22Rv1 (cell line): ENCODE results near the gene ALOX12B.

Experiments used
- ZFX ChIP-seq: fragments of 450-650 bp; IDR thresholded peaks from 2 replicates; pipeline ENCODE4 v1.6.1; 2017; ENCODE audit warnings: antibody characterized with exemption, borderline replicate concordance
- TF ChIP-seq, protein P1 (sequence below): fragments of 450-650 bp; IDR thresholded peaks from 2 replicates; pipeline ENCODE4 v1.5.1; 2017; ENCODE audit warnings: mild to moderate bottlenecking

DNA sequence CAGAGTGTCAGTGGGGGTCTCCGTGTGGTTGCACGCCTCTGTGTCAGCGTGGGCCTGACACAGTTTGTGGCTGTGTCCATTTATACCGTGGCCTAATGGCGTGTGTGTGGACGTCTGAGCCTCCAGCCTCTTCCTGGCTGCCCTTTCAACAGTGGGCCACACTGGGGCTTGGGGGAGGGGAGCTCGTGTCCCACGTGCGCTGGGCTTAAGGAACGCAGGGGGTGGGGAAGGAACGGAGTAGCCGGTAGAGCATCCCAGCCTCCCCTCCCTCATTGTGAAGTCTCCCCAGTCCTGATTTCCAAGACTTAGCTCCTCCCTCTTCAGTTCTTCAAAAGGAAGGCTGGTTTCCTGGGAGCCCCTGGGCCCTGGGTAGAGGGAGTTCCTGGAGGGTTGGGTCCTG is 45.9 kb upstream of the ALOX12B start:
- TF ChIP-seq, protein P1, sequence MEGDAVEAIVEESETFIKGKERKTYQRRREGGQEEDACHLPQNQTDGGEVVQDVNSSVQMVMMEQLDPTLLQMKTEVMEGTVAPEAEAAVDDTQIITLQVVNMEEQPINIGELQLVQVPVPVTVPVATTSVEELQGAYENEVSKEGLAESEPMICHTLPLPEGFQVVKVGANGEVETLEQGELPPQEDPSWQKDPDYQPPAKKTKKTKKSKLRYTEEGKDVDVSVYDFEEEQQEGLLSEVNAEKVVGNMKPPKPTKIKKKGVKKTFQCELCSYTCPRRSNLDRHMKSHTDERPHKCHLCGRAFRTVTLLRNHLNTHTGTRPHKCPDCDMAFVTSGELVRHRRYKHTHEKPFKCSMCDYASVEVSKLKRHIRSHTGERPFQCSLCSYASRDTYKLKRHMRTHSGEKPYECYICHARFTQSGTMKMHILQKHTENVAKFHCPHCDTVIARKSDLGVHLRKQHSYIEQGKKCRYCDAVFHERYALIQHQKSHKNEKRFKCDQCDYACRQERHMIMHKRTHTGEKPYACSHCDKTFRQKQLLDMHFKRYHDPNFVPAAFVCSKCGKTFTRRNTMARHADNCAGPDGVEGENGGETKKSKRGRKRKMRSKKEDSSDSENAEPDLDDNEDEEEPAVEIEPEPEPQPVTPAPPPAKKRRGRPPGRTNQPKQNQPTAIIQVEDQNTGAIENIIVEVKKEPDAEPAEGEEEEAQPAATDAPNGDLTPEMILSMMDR = no peak
- no peak for TF ChIP-seq ZFX
